GM12873 (cell line): Measurements from ENCODE around the gene BPI.

ENCODE experiments used
- CTCF ChIP-seq: IDR thresholded peaks from 2 replicates; pipeline ENCODE4 v1.5.1; 2012; ENCODE audit warnings: low read depth, mild to moderate bottlenecking, moderate library complexity, low read length, control low read depth; ENCODE audit not compliant: insufficient read depth; ENCODE audit errors: missing control alignments

Gene BPI

GRCh38 chr20:38278763-38279162, 25.2 kb upstream of the BPI start:
- TF ChIP-seq CTCF: no peak

GRCh38 chr20:38281176-38281915, 22.6 kb upstream of the BPI start:
- TF ChIP-seq CTCF: peak; percentile 27

- TF ChIP-seq CTCF: no peak
Measured at GRCh38 chr20:38283236-38283635, 20.7 kb upstream of the BPI start.

- TF ChIP-seq CTCF: no peak
Measured at GRCh38 chr20:38284893-38285444, 19.0 kb upstream of the BPI start.

DNA sequence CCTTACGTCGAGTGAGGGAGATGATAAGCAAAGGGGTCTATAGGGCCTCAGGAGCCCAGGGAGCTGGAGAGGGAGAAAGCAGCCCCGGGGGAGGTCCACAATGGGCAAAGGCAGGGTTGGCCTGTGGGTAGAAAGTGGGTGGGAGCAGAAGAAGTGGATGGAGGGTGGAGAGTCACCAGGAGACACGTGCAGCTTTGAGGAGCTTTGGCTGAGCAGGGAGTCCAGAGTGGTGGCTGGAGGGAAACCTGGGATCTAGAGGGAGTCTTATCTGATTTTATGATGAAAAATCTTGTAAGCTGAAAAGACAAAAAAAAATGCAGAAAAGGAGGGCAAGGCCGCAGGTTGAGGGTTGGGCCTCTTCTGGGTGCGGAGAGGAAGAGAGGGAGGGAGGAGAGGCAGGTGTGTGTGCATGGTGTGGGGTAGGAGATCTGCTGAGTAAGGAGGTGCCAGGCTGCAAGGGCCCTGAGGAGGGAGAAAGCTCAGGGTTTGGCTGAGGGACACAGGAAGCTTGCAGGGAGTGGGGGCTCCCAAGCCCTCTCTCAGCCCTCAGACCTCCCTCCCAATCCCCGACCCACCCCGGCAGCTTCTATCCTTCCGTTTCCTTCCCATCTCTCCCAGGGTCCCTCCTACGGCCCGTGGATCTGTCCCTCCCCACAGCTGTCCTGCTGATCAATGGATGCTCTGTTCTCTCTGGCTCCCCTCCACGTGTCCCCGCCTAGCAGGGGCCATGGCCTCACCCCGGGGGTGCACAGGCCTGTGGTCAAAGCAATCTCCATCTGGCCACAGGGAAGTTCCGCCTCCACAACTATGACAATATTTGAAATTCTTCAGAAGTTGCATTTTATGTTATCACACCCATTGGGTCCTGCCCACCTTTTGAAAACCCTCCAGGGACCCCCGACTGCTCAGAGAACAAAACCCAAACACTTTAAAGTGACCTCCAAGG, 17.1 kb upstream of the BPI start:
- no peak for TF ChIP-seq CTCF

DNA sequence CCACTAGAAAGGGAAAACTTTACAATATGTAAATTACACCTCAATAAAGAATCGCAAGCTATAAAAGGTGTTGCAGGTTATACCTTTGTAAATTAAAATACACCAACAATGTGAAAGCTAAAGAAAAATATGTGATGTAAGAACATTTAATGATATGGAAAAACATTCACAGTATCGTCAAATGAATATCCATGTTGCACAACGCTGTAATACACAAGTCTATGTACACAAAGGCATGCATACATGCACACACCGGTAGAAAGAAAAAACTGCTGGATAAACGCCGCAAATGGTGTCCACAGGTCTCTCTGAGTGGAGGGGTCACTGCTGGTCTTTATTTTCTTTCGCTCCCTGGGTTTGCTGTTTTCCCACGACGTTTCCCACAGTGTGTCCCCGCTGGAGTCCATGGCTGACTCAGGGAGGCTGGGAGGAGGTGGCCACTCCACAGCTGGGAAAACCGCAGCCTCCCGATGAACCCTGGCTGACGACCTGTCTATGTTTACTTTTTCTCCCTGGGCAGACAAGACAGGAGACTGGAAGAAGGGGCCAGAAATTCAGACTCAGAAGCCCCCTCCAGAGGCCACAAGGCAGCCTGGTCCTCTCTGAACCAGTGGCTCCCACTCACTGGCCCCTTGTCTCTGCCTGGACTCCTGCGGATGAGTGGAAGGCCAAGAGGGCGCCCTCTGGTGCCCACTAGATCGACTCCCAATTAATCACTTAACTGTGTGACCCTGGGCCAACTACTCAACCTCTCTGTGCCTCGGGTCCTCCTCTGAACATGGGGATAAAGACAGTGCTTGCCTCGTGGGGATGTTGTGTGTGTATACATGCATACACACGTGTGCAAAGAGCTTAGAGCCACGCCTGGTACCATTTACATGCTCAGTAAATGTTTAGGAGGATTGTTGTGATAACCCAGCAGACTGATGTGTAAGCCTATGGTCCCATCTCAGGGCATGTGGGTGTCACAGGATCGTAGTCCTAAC, 12.8 kb upstream of the BPI start:
- TF ChIP-seq CTCF: peak; percentile 63
